Gastroesophageal sphincter (tissue), 4 donors: Measurements from ENCODE around the gene MYH3. TPM values are rescaled to one million over a fixed set of nuclear protein-coding genes. Genes with fewer than 3 reads are reported as not detected.

ENCODE experiments used
- total RNA-seq, 4 donors: library from RNA; depleted of rRNA; stranded (reverse); fragments of >200 nt; gene quantifications; one replicate each; pipeline ENCODE4 v1.1.0, GENCODE V29; 2016

Gene MYH3
- total RNA-seq, 4 donors from 2014 or later: 0.87 to 3.5 (median 1.7) TPM

Other genes starting within 250 kb of the MYH3 start
- gene MYH8, start 235.4 kb downstream of the MYH3 start, total RNA-seq: not detected
- not detected for gene MYH4, start 187.8 kb downstream of the MYH3 start, total RNA-seq
- under 1 TPM in 1 of 4 donors, not detected in 3; 0.15 TPM for gene MYH1, start 138.8 kb downstream of the MYH3 start, total RNA-seq
- gene MYH2, start 107.7 kb downstream of the MYH3 start, total RNA-seq: 1 to 10 TPM in 2 of 4 donors, not detected in 2; 1.0 to 2.8 TPM
- 10 to 100 TPM; 15.4 to 29.6 (median 24.1) TPM for gene SCO1, start 40.2 kb upstream of the MYH3 start, total RNA-seq
- gene ADPRM, start 40.3 kb upstream of the MYH3 start, total RNA-seq: 10 to 100 TPM in 2 of 4 donors, 1 to 10 TPM in 2; 8.3 to 13.2 (median 9.5) TPM
- gene TMEM220, start 72.7 kb upstream of the MYH3 start, total RNA-seq: 10 to 100 TPM in 3 of 4 donors, 1 to 10 TPM in 1; 9.4 to 18.3 (median 15.6) TPM
- gene TMEM238L, start 146.8 kb upstream of the MYH3 start, total RNA-seq: not detected
- 1 to 10 TPM in 2 of 4 donors, under 1 TPM in 2; 0.19 to 2.1 (median 0.91) TPM for gene PIRT, start 180.8 kb upstream of the MYH3 start, total RNA-seq